Stomach (tissue), 4 donors: ENCODE measurements around the gene P3H1.

Source experiments
- POLR2A ChIP-seq, 4 donors: fragments of 450-650 bp; IDR thresholded peaks; one replicate each; pipeline ENCODE4 v1.6.1; 2016; ENCODE audit warnings: antibody characterized with exemption in 4 of 4, control low read depth in 2 of 4, mild to moderate bottlenecking in 1 of 4, moderate library complexity in 1 of 4
- TF ChIP-seq, protein P1 (sequence below), 7 experiments: fragments of 450-650 bp in 4 of 7; fragments of 200-600 bp in 3 of 7; sonication (generic) in 3 of 7; IDR thresholded peaks; one replicate each; pipeline ENCODE4 v1.5.1; 2016 to 2019; ENCODE audit warnings: antibody characterized with exemption in 7 of 7, control low read depth in 2 of 7, mild to moderate bottlenecking in 1 of 7

DNA sequence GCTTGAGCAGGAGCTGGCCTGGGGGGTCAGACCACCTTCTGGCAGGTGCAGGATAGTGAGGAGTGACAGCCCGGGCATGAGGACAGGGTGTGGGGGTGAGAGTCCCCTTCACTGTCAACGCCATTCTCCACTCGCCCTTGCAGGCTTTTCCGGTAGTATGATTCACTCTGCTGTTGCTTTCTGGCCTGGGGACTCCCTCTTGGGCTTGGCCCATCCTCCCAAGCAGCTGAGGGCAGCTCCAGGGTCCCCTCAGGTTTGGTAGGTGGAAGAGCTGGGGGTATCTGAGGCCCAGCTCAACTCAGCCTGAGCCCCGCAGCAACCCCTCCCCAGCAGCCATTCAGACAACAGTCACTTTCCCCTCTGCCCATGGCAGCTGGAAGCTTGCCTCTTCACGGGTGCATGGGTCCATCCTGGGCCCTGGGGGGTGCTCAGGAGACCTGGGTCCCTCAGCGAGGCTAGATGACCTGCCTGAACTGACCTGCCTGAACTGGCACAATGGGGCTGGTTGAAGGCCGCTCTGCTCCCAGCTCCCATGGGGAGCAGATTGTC lies 28.1 kb downstream of the P3H1 start:
- TF ChIP-seq POLR2A (IDR thresholded peaks at IDR 0.05): no peak
- TF ChIP-seq, protein P1, sequence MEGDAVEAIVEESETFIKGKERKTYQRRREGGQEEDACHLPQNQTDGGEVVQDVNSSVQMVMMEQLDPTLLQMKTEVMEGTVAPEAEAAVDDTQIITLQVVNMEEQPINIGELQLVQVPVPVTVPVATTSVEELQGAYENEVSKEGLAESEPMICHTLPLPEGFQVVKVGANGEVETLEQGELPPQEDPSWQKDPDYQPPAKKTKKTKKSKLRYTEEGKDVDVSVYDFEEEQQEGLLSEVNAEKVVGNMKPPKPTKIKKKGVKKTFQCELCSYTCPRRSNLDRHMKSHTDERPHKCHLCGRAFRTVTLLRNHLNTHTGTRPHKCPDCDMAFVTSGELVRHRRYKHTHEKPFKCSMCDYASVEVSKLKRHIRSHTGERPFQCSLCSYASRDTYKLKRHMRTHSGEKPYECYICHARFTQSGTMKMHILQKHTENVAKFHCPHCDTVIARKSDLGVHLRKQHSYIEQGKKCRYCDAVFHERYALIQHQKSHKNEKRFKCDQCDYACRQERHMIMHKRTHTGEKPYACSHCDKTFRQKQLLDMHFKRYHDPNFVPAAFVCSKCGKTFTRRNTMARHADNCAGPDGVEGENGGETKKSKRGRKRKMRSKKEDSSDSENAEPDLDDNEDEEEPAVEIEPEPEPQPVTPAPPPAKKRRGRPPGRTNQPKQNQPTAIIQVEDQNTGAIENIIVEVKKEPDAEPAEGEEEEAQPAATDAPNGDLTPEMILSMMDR (IDR thresholded peaks at IDR 0.05): no peak
